Measurements from ENCODE around the gene GRIN2C.

Gene GRIN2C

GRCh38 chr17:74860229-74860871 lies 665 bp upstream of the GRIN2C start:
- peak; percentile 28; the same call in 1 of the 2 replicates for TF ChIP-seq EZH2phosphoT487 (IDR thresholded peaks at IDR 0.05; ENCODE audit: low read length)
- peak; percentile 92 for TF ChIP-seq EZH2 (optimal IDR thresholded peaks at IDR 0.05; ENCODE audit: low read depth, low read length)
- no peak for TF ChIP-seq CTCF (IDR thresholded peaks at IDR 0.05; ENCODE audit: low read length)
- Histone ChIP-seq H3K27me3 (replicated peaks; ENCODE audit: insufficient read depth, low read length) (peaks cover 55% of the 10 kb centered on the region), H3K79me2 (ENCODE audit: low read length) (no peaks in the 10 kb centered on the region), H3K9me2 (replicated peaks; ENCODE audit: insufficient read depth, low read length) (no peaks in the 10 kb centered on the region), H2AFZ (ENCODE audit: low read length) (no peak overlapping the region), H4K20me1 (ENCODE audit: insufficient read depth, low read length) (no peaks in the 10 kb centered on the region), H3K9ac (ENCODE audit: low read length) (no peak overlapping the region), H3K27ac (ENCODE audit: low read length) (no peak overlapping the region), H3K36me3 (replicated peaks; ENCODE audit: insufficient read depth, low read length) (no peaks in the 10 kb centered on the region), H3K4me1 (ENCODE audit: low read length) (0 out of 2 replicates have a peak, but pooled peaks cover 4% of the 10 kb centered on the region), H3K4me3 (ENCODE audit: low read length) (no peak overlapping the region), H3K9me3 (replicated peaks; ENCODE audit: insufficient read depth, low read length) (no peaks in the 10 kb centered on the region), H3K4me2 (ENCODE audit: low read depth, low read length) (peak overlapping the region; percentile 27; the same call in 1 of the 2 replicates), H3F3A (ENCODE audit: insufficient read depth, low read length) (no peaks in the 10 kb centered on the region)
- no peak for DNase-seq

- Histone ChIP-seq H3K4me3 (ENCODE audit: low read length) (no peak overlapping the region), H2AFZ (ENCODE audit: low read length) (no peak overlapping the region), H3K79me2 (ENCODE audit: low read length) (no peaks in the 10 kb centered on the region), H3K9me3 (replicated peaks; ENCODE audit: insufficient read depth, low read length) (no peaks in the 10 kb centered on the region), H3K27ac (ENCODE audit: low read length) (no peak overlapping the region), H3K4me2 (ENCODE audit: low read depth, low read length) (no peak overlapping the region), H4K20me1 (ENCODE audit: insufficient read depth, low read length) (no peaks in the 10 kb centered on the region), H3K9ac (ENCODE audit: low read length) (no peak overlapping the region), H3F3A (ENCODE audit: insufficient read depth, low read length) (no peaks in the 10 kb centered on the region), H3K4me1 (ENCODE audit: low read length) (0 out of 2 replicates have a peak, but pooled peaks cover 4% of the 10 kb centered on the region), H3K9me2 (replicated peaks; ENCODE audit: insufficient read depth, low read length) (no peaks in the 10 kb centered on the region), H3K27me3 (replicated peaks; ENCODE audit: insufficient read depth, low read length) (peaks cover 67% of the 10 kb centered on the region), H3K36me3 (replicated peaks; ENCODE audit: insufficient read depth, low read length) (no peaks in the 10 kb centered on the region)
- TF ChIP-seq CTCF (IDR thresholded peaks at IDR 0.05; ENCODE audit: low read length), result no peak
- no peak for TF ChIP-seq EZH2phosphoT487 (IDR thresholded peaks at IDR 0.05; ENCODE audit: low read length)
- no peak for TF ChIP-seq EZH2 (optimal IDR thresholded peaks at IDR 0.05; ENCODE audit: low read depth, low read length)
- DNase-seq, result no peak
These were observed 820 bp downstream of the GRIN2C start for GRCh38 chr17:74858672-74859458.

- Histone ChIP-seq H3K9me3 (replicated peaks; ENCODE audit: insufficient read depth, low read length) (no peaks in the 10 kb centered on the region), H3K4me3 (ENCODE audit: low read length) (no peak overlapping the region), H3K9ac (ENCODE audit: low read length) (no peak overlapping the region), H3K36me3 (replicated peaks; ENCODE audit: insufficient read depth, low read length) (no peaks in the 10 kb centered on the region), H3K4me1 (ENCODE audit: low read length) (0 out of 2 replicates have a peak, but pooled peaks cover 4% of the 10 kb centered on the region), H3K4me2 (ENCODE audit: low read depth, low read length) (no peak overlapping the region), H3K27me3 (replicated peaks; ENCODE audit: insufficient read depth, low read length) (peaks cover 75% of the 10 kb centered on the region), H2AFZ (ENCODE audit: low read length) (no peak overlapping the region), H4K20me1 (ENCODE audit: insufficient read depth, low read length) (no peaks in the 10 kb centered on the region), H3K79me2 (ENCODE audit: low read length) (no peaks in the 10 kb centered on the region), H3F3A (ENCODE audit: insufficient read depth, low read length) (no peaks in the 10 kb centered on the region), H3K27ac (ENCODE audit: low read length) (no peak overlapping the region), H3K9me2 (replicated peaks; ENCODE audit: insufficient read depth, low read length) (no peaks in the 10 kb centered on the region)
- DNase-seq, result no peak
- no peak for TF ChIP-seq EZH2phosphoT487 (IDR thresholded peaks at IDR 0.05; ENCODE audit: low read length)
- TF ChIP-seq CTCF (IDR thresholded peaks at IDR 0.05; ENCODE audit: low read length), result no peak
- no peak for TF ChIP-seq EZH2 (optimal IDR thresholded peaks at IDR 0.05; ENCODE audit: low read depth, low read length)
These were observed 2.5 kb downstream of the GRIN2C start for GRCh38 chr17:74857191-74857590.
